Heart left ventricle (tissue), 13 donors: ENCODE results near the gene OLFM2.

Source experiments
- CTCF ChIP-seq, 12 donors: fragments of 200-600 bp; sonication (generic) in 4 of 12; IDR thresholded peaks; one replicate each; pipeline versions ENCODE4 v1.5.0 to v1.8.0; 2018 to 2022; ENCODE audit warnings: antibody characterized with exemption in 12 of 12, mild to moderate bottlenecking in 5 of 12
- POLR2A ChIP-seq, 2 donors: fragments of 450-650 bp; IDR thresholded peaks; one replicate each; pipeline ENCODE4 v1.6.1; 2017; ENCODE audit warnings: antibody characterized with exemption in 2 of 2, mild to moderate bottlenecking in 2 of 2, moderate library complexity in 2 of 2
- donor health status: ischemic (EF 13 %, LVEDD 7.1; RV severe dilation, severe dysfunction).
- donor health status: DM: no; HTN: yes; CAD: no.
- donor health status: DM: no; HTN: no; CAD: no.
- donor health status: ischemic (EF 25% LVEDD 6.9; RV normal size, moderate dysfunction).
- donor health status: ischemic (EF 25% LVEDD 5.7; RV mildly dilated, moderate dysfunction).
- donor health status: ischemic (EF 35%, LVEDD 5.7; RV mildly dilated, moderate dysfunction).
- donor health status: nonischemic (EF 11% LVEDD 7.7; RV severe dilation, severe dysfunction).
- donor health status: DM: yes; HTN: yes; CAD: no.
- donor health status: PGD.
- donor health status: ischemic (EF 29% LVEDD 5.4; RV normal size, mild dysfunction).
- donor health status: nonischemic (EF 23%, LVEDD 6.1; RV moderate dilation, normal function).

- TF ChIP-seq CTCF (IDR thresholded peaks at IDR 0.05) (no peak), POLR2A (IDR thresholded peaks at IDR 0.05) (no peak)
These were observed 98.0 kb downstream of the OLFM2 start for GRCh38 chr19:9838324-9838723.
